HepG2 (cell line): ENCODE results near the gene SCARF1. TPM values are rescaled to one million over a fixed set of nuclear protein-coding genes. Genes with fewer than 3 reads are reported as not detected.

ENCODE experiments used
- MLX ChIP-seq: IDR thresholded peaks from 2 replicates; pipeline ENCODE4 v1.6.1; 2016
- MXD4 ChIP-seq: IDR thresholded peaks from 2 replicates; pipeline ENCODE4 v1.6.1; 2016; ENCODE audit warnings: mild to moderate bottlenecking, missing biosample characterization, missing genetic modification reagents
- NR1H2 ChIP-seq: sonication (generic); formaldehyde crosslinking; IDR thresholded peaks from 2 replicates; pipeline ENCODE4 v1.8.1; 2022; ENCODE audit warnings: low read depth, missing genetic modification reagents, borderline replicate concordance
- PHF8 ChIP-seq: sonication (generic); formaldehyde crosslinking; IDR thresholded peaks from 2 replicates; pipeline ENCODE4 v1.5.0; 2020; ENCODE audit warnings: missing genetic modification reagents
- STAT5B ChIP-seq: sonication (generic); formaldehyde crosslinking; IDR thresholded peaks from 2 replicates; pipeline ENCODE4 v1.4.0; 2020; ENCODE audit warnings: missing genetic modification reagents
- ZBTB40 ChIP-seq, 2 experiments: fragments of 450-650 bp in 1 of 2; sonication (generic) in 1 of 2; formaldehyde crosslinking in 1 of 2; IDR thresholded peaks; 2 replicates each; pipeline versions ENCODE4 v1.6.1 to v1.8.0; 2016 to 2022; ENCODE audit warnings: antibody characterized with exemption in 1 of 2, mild to moderate bottlenecking in 1 of 2, missing genetic modification reagents in 1 of 2
- ZFYVE20 ChIP-seq: sonication (generic); formaldehyde crosslinking; IDR thresholded peaks from 2 replicates; pipeline ENCODE4 v1.8.0; 2023; ENCODE audit warnings: low read depth, mild to moderate bottlenecking, moderate library complexity, missing genetic modification reagents, borderline replicate concordance
- ZNF318 ChIP-seq: sonication (generic); formaldehyde crosslinking; IDR thresholded peaks from 2 replicates; pipeline ENCODE4 v1.4.0; 2020; ENCODE audit warnings: mild to moderate bottlenecking, missing genetic modification reagents
- ZNF329 ChIP-seq: sonication (generic); formaldehyde crosslinking; IDR thresholded peaks from 2 replicates; pipeline ENCODE4 v1.9.0; 2021; ENCODE audit warnings: low read depth, mild to moderate bottlenecking, missing genetic modification reagents
- ZNF644 ChIP-seq: IDR thresholded peaks from 2 replicates; pipeline ENCODE4 v1.6.1; 2016; ENCODE audit warnings: low read depth
- polyA plus RNA-seq, 8 experiments: library from polyadenylated mRNA; depleted of rRNA in 3 of 8; stranded (reverse) in 7 of 8; unstranded in 1 of 8; fragments of >200 nt; fragmentation: Illumina TruSeq in 4 of 8; extraction: Trizol in 4 of 8; gene quantifications; 2 replicates each; pipeline versions ENCODE4 v1.2.1 to v1.2.3, GENCODE V29; 2011 to 2016; ENCODE audit warnings: low read depth in 4 of 8, missing spikeins in 1 of 8, mixed read lengths in 1 of 8; ENCODE audit not compliant: insufficient read depth in 1 of 8
- total RNA-seq, 5 experiments: library from RNA; depleted of rRNA; stranded (reverse); fragments of >200 nt; fragmentation: Illumina TruSeq; extraction: Trizol; gene quantifications; 2 replicates each; pipeline ENCODE4 v1.2.3, GENCODE V29; 2016; ENCODE audit warnings: low read depth in 1 of 5

The SCARF1 gene
- total and polyA plus RNA-seq, 2 of the 13 experiments (the other 11 are each of a cell fraction or from before 2014, with no cell fraction given), result 0.24 to 0.71 TPM

- TF ChIP-seq ZBTB40 (IDR thresholded peaks at IDR 0.05), result no peak
- TF ChIP-seq ZBTB40 (CRISPR knock-in tag; IDR thresholded peaks at IDR 0.05), result peak; percentile 63
- TF ChIP-seq MLX (CRISPR knock-in tag), result no peak
- TF ChIP-seq ZNF329 (CRISPR knock-in tag), result no peak; the same call in 1 of the 2 replicates
- no peak for TF ChIP-seq NR1H2 (CRISPR knock-in tag)
- no peak for TF ChIP-seq ZFYVE20 (CRISPR knock-in tag)
- TF ChIP-seq ZNF318 (CRISPR knock-in tag), result no peak
- TF ChIP-seq PHF8, result peak; percentile 50
- no peak for TF ChIP-seq ZNF644 (CRISPR knock-in tag)
- TF ChIP-seq MXD4 (CRISPR knock-in tag), result peak; percentile 70
- no peak for TF ChIP-seq STAT5B (CRISPR knock-in tag)
These were observed 17.3 kb downstream of the SCARF1 start, which contains the start of gene SLC43A2 (continued) for GRCh38 chr17:1627982-1628855.
